Upper lobe of left lung (tissue), 4 donors: ENCODE measurements around the gene SYT5.

ENCODE experiments used
- CTCF ChIP-seq, 6 experiments: fragments of 450-650 bp in 4 of 6; fragments of 200-600 bp in 2 of 6; sonication (generic) in 2 of 6; IDR thresholded peaks; one replicate each; pipeline ENCODE4 v1.5.1; 2016 to 2019; ENCODE audit warnings: antibody characterized with exemption in 6 of 6
- POLR2A ChIP-seq, 4 donors: fragments of 450-650 bp; IDR thresholded peaks; one replicate each; pipeline ENCODE4 v1.5.1; 2016 to 2017; ENCODE audit warnings: antibody characterized with exemption in 4 of 4, mild to moderate bottlenecking in 2 of 4

- TF ChIP-seq POLR2A (IDR thresholded peaks at IDR 0.05) (no peak), CTCF (IDR thresholded peaks at IDR 0.05) (no peak)
These were observed 32.4 kb downstream of the SYT5 start for GRCh38 chr19:55147545-55148251.
